ENCODE measurements around the gene AWAT1. TPM values are rescaled to one million over a fixed set of nuclear protein-coding genes. Genes with fewer than 3 reads are reported as not detected.

The AWAT1 gene
- total RNA-seq, 1 experiment from 2014 or later, result not detected

DNA sequence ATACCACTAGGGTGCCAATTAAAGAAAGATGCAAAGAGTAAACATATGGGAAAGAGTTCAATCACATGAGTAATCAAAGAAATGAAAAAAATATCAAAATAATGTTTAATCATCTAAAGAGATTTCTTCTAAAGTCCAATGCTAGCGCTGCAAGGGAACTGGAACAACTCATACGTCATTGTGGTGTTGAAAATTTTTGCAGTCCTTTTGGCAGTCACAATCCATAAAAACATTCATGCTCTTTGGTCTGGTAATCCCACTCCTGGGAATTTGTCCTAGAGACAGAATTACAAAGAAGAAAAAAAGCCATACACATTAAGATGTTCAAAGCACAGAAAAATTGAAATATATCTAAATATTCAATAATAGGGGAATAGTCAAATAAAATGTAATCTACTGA lies 21.0 kb downstream of the AWAT1 start:
- peaks cover 32% of the 10 kb centered on the region for H3K4me1 Mint-ChIP-seq (ENCODE audit: low read depth, unreplicated experiment)
- no peaks in the 10 kb centered on the region for H3K27me3 Mint-ChIP-seq (ENCODE audit: insufficient read depth, unreplicated experiment)
- ChIA-PET CTCF (no interaction called here), POLR2A (no interaction called here)
- Histone ChIP-seq H3K9me3 (no peaks in the 10 kb centered on the region), H3K4me3 (ENCODE audit: low read depth, low read length) (no peak overlapping the region), H3K27me3 (replicated peaks; ENCODE audit: control insufficient read depth, insufficient read depth, low read length) (no peaks in the 10 kb centered on the region), H3K4me1 (peaks cover 17% of the 10 kb centered on the region), H3K36me3 (ENCODE audit: control insufficient read depth, insufficient read depth, low read length) (no peaks in the 10 kb centered on the region)
- TF ChIP-seq, protein P1, sequence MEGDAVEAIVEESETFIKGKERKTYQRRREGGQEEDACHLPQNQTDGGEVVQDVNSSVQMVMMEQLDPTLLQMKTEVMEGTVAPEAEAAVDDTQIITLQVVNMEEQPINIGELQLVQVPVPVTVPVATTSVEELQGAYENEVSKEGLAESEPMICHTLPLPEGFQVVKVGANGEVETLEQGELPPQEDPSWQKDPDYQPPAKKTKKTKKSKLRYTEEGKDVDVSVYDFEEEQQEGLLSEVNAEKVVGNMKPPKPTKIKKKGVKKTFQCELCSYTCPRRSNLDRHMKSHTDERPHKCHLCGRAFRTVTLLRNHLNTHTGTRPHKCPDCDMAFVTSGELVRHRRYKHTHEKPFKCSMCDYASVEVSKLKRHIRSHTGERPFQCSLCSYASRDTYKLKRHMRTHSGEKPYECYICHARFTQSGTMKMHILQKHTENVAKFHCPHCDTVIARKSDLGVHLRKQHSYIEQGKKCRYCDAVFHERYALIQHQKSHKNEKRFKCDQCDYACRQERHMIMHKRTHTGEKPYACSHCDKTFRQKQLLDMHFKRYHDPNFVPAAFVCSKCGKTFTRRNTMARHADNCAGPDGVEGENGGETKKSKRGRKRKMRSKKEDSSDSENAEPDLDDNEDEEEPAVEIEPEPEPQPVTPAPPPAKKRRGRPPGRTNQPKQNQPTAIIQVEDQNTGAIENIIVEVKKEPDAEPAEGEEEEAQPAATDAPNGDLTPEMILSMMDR (IDR thresholded peaks at IDR 0.05; ENCODE audit: insufficient read depth in 1 of 2, low read depth in 1 of 2, low read length in 1 of 2, severe bottlenecking in 1 of 2, unreplicated experiment in 1 of 2), result no peak
- H3K27ac Mint-ChIP-seq (ENCODE audit: unreplicated experiment), result no peak overlapping the region
- BruUV-seq (replicated peaks), result no TSS peak
- no peaks in the 10 kb centered on the region for H3K9me3 Mint-ChIP-seq (ENCODE audit: unreplicated experiment)
- peak overlapping the region; percentile 9 for H3K4me3 Mint-ChIP-seq (ENCODE audit: unreplicated experiment)
- no peaks in the 10 kb centered on the region for H3K36me3 Mint-ChIP-seq (ENCODE audit: insufficient read depth, unreplicated experiment)
- intact Hi-C loops (cut with micrococcal nuclease; ENCODE audit: unreplicated experiment), result no loop called here
- DNase-seq, result no peak

DNA sequence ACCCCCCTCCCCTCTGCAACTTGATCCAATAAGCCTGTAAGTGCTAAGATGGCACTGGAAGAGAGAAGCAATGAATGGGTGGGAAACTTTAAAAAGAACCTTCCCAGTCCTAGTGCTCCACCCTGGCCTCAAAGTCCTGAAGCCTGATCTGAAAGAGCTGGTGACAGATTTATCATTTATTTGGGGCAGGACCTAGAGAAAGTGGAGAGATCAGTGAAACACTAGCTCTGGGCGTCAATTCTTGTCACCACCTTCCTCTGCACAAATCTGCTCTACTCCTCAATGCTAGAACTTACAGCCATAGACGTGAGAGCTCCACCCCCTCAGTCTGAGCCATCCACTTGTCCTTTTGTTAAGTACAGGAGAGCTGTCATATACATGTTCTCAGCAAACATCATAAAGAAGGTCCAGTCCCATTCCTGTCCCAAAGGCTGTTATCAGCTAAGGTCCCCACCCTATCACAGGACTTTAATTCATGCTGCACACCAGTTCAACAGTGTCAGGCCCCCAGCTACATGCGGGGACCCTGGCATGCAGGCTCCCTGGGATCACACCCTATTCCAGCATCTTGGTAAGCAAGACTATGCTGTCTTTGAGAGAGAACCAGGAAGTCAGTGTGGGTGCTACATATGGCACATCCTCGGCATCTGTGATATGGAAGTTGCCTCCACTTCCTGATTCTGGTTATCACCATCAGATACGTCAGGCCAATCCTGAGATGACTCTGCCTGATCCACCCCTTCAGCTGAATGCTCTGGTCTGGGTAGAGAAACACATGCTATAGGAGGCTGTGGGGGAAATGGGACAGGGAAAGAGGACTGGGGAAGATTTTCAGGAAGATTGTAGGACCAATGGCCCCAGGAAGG lies 23.2 kb downstream of the AWAT1 start:
- DNase-seq, result no peak
- Mint-ChIP-seq H3K27ac (ENCODE audit: unreplicated experiment) (no peak overlapping the region), H3K9me3 (ENCODE audit: unreplicated experiment) (no peaks in the 10 kb centered on the region), H3K4me3 (ENCODE audit: unreplicated experiment) (no peak overlapping the region), H3K36me3 (ENCODE audit: insufficient read depth, unreplicated experiment) (no peaks in the 10 kb centered on the region), H3K4me1 (ENCODE audit: low read depth, unreplicated experiment) (peaks cover 32% of the 10 kb centered on the region), H3K27me3 (ENCODE audit: insufficient read depth, unreplicated experiment) (no peaks in the 10 kb centered on the region)
- POLR2A ChIA-PET, result interaction anchor here (0.6 kb wide), 1 partner anchor 27 kb away, joined by 3 read pairs; no protein-coding TSS in a partner anchor
- no peaks in the 10 kb centered on the region for H3K27me3 ChIP-seq (replicated peaks; ENCODE audit: control insufficient read depth, insufficient read depth, low read length)
- intact Hi-C loops (cut with micrococcal nuclease; ENCODE audit: unreplicated experiment), result no loop called here
- H3K4me1 ChIP-seq, result peaks cover 17% of the 10 kb centered on the region
- TF ChIP-seq, protein P1 (IDR thresholded peaks at IDR 0.05; ENCODE audit: insufficient read depth in 1 of 2, low read depth in 1 of 2, low read length in 1 of 2, severe bottlenecking in 1 of 2, unreplicated experiment in 1 of 2), result no peak
- CTCF ChIA-PET, result no interaction called here
- BruUV-seq (replicated peaks), result no TSS peak
- H3K36me3 ChIP-seq (ENCODE audit: control insufficient read depth, insufficient read depth, low read length), result no peaks in the 10 kb centered on the region
- no peaks in the 10 kb centered on the region for H3K9me3 ChIP-seq
- H3K4me3 ChIP-seq (ENCODE audit: low read depth, low read length), result no peak overlapping the region

DNA sequence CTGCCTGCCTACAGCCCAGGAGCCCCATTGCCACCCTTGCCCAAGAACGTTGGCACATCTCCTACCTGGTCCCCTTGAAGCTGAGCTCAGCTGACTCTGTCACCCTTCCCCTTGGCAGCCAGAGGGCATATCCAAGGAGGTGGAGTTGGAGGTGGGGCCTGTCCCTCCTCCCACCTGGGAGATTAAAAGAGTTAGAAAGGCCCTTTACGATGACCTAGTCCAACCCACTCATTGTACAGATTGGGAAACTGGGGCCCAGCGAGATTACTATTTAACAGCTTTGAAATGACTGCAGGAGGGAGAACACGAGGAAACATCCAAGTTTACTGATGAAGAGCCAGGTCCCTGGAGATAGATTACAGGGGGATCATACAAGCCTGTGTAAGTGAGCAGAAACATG lies 25.6 kb downstream of the AWAT1 start, which contains the start of gene P2RY4:
Gene P2RY4 (minus strand): TSS at position 101 of the 400 bp plus-strand sequence. CDS start 580 bp downstream, outside the sequence.
- H3K4me1 ChIP-seq, result peaks cover 5% of the 10 kb centered on the region; the same call in 1 of the 2 replicates
- no peak within 1 kb of the TSS for H3K27ac Mint-ChIP-seq (ENCODE audit: unreplicated experiment)
- H3K4me1 Mint-ChIP-seq (ENCODE audit: low read depth, unreplicated experiment), result peaks cover 23% of the 10 kb centered on the region
- H3K4me3 ChIP-seq (ENCODE audit: low read depth, low read length), result no peak within 1 kb of the TSS
- intact Hi-C loops (cut with micrococcal nuclease; ENCODE audit: unreplicated experiment), result no loop called here
- H3K27me3 Mint-ChIP-seq (ENCODE audit: insufficient read depth, unreplicated experiment), result no peaks in the 10 kb centered on the region
- no peak for DNase-seq
- H3K36me3 Mint-ChIP-seq (ENCODE audit: insufficient read depth, unreplicated experiment), result no peaks in the 10 kb centered on the region
- no peak within 1 kb of the TSS for H3K4me3 Mint-ChIP-seq (ENCODE audit: unreplicated experiment)
- H3K36me3 ChIP-seq (ENCODE audit: control insufficient read depth, insufficient read depth, low read length), result no peaks in the 10 kb centered on the region
- no peaks in the 10 kb centered on the region for H3K9me3 Mint-ChIP-seq (ENCODE audit: unreplicated experiment)
- CTCF ChIA-PET, result no interaction called here
- POLR2A ChIA-PET, result no interaction called here
- no peaks in the 10 kb centered on the region for H3K9me3 ChIP-seq
- H3K27me3 ChIP-seq (replicated peaks; ENCODE audit: control insufficient read depth, insufficient read depth, low read length), result no peaks in the 10 kb centered on the region
- TF ChIP-seq, protein P1 (IDR thresholded peaks at IDR 0.05; ENCODE audit: insufficient read depth in 1 of 2, low read depth in 1 of 2, low read length in 1 of 2, severe bottlenecking in 1 of 2, unreplicated experiment in 1 of 2), result no peak
- no TSS peak for BruUV-seq (replicated peaks)

Data from Caco-2 (cell line).